HepG2 (cell line): ENCODE results near the gene ODAPH. TPM values are rescaled to one million over a fixed set of nuclear protein-coding genes. Genes with fewer than 3 reads are reported as not detected.

Experiments
- FOSL1 ChIP-seq: sonication (generic); formaldehyde crosslinking; IDR thresholded peaks from 2 replicates; pipeline ENCODE4 v1.9.0; 2021; ENCODE audit warnings: missing genetic modification reagents, borderline replicate concordance
- FOXA1 ChIP-seq, 2 experiments: fragments of 450-650 bp in 1 of 2; sonication (generic) in 1 of 2; formaldehyde crosslinking in 1 of 2; IDR thresholded peaks; 2 replicates each; pipeline versions ENCODE4 v1.4.0 to v1.6.1; 2016 to 2020; ENCODE audit warnings: missing genetic modification reagents in 1 of 2
- GATAD2A ChIP-seq: IDR thresholded peaks from 2 replicates; pipeline ENCODE4 v1.6.1; 2016
- HNF1B ChIP-seq: sonication (generic); formaldehyde crosslinking; IDR thresholded peaks from 2 replicates; pipeline ENCODE4 v1.5.1; 2020; ENCODE audit warnings: mild to moderate bottlenecking, moderate library complexity, missing genetic modification reagents
- MLLT10 ChIP-seq: sonication (generic); formaldehyde crosslinking; IDR thresholded peaks from 2 replicates; pipeline ENCODE4 v1.4.0; 2020; ENCODE audit warnings: missing genetic modification reagents
- MYC ChIP-seq: sonication (generic); formaldehyde crosslinking; IDR thresholded peaks from 2 replicates; pipeline ENCODE4 v1.9.0; 2021; ENCODE audit warnings: missing genetic modification reagents, borderline replicate concordance
- NCOR1 ChIP-seq: fragments of 200-600 bp; sonication (generic); IDR thresholded peaks from 2 replicates; pipeline ENCODE4 v1.7.0; 2017; ENCODE audit warnings: antibody characterized with exemption, low read length, borderline replicate concordance
- NFYC ChIP-seq: IDR thresholded peaks from 2 replicates; pipeline ENCODE4 v1.6.1; 2016; ENCODE audit warnings: missing genetic modification reagents, missing compliant biosample characterization
- PAF1 ChIP-seq: IDR thresholded peaks from 2 replicates; pipeline ENCODE4 v1.6.1; 2016; ENCODE audit warnings: missing genetic modification reagents, missing compliant biosample characterization
- TCF12 ChIP-seq, 2 experiments: fragments of 450-650 bp in 1 of 2; sonication (generic) in 1 of 2; formaldehyde crosslinking in 1 of 2; IDR thresholded peaks; 2 replicates each; pipeline versions ENCODE4 v1.6.1 to v1.8.0; 2017 to 2022; ENCODE audit warnings: antibody characterized with exemption in 1 of 2, mild to moderate bottlenecking in 1 of 2, missing genetic modification reagents in 1 of 2, moderate library complexity in 1 of 2
- ZBTB33 ChIP-seq: sonication (generic); formaldehyde crosslinking; IDR thresholded peaks from 2 replicates; pipeline ENCODE4 v1.4.0; 2020; ENCODE audit warnings: missing genetic modification reagents
- ZFAT ChIP-seq: sonication (generic); formaldehyde crosslinking; conservative IDR thresholded peaks from 2 replicates; pipeline ENCODE4 v1.8.1; 2023; ENCODE audit warnings: missing genetic modification reagents, inconsistent platforms
- ZFP36L1 ChIP-seq: sonication (generic); formaldehyde crosslinking; IDR thresholded peaks from 2 replicates; pipeline ENCODE4 v1.8.0; 2022; ENCODE audit warnings: mild to moderate bottlenecking, missing genetic modification reagents, moderate library complexity
- ZNF30 ChIP-seq: sonication (generic); formaldehyde crosslinking; IDR thresholded peaks from 2 replicates; pipeline ENCODE4 v1.5.0; 2020; ENCODE audit warnings: mild to moderate bottlenecking, missing genetic modification reagents
- ZNF589 ChIP-seq: sonication (generic); formaldehyde crosslinking; conservative IDR thresholded peaks from 2 replicates; pipeline ENCODE4 v1.8.0; 2022; ENCODE audit warnings: mild to moderate bottlenecking, moderate library complexity, missing genetic modification reagents
- ZNF687 ChIP-seq: sonication (generic); formaldehyde crosslinking; IDR thresholded peaks from 2 replicates; pipeline ENCODE4 v1.5.1; 2020; ENCODE audit warnings: mild to moderate bottlenecking, missing genetic modification reagents, moderate library complexity
- ZNF746 ChIP-seq: sonication (generic); formaldehyde crosslinking; IDR thresholded peaks from 2 replicates; pipeline ENCODE4 v1.8.0; 2022; ENCODE audit warnings: mild to moderate bottlenecking, missing genetic modification reagents
- polyA plus RNA-seq, 8 experiments: library from polyadenylated mRNA; depleted of rRNA in 3 of 8; stranded (reverse) in 7 of 8; unstranded in 1 of 8; fragments of >200 nt; fragmentation: Illumina TruSeq in 4 of 8; extraction: Trizol in 4 of 8; gene quantifications; 2 replicates each; pipeline versions ENCODE4 v1.2.1 to v1.2.3, GENCODE V29; 2011 to 2016; ENCODE audit warnings: low read depth in 4 of 8, missing spikeins in 1 of 8, mixed read lengths in 1 of 8; ENCODE audit not compliant: insufficient read depth in 1 of 8
- total RNA-seq, 5 experiments: library from RNA; depleted of rRNA; stranded (reverse); fragments of >200 nt; fragmentation: Illumina TruSeq; extraction: Trizol; gene quantifications; 2 replicates each; pipeline ENCODE4 v1.2.3, GENCODE V29; 2016; ENCODE audit warnings: low read depth in 1 of 5
- TF ChIP-seq, protein P1 (sequence below): sonication (generic); formaldehyde crosslinking; IDR thresholded peaks from 2 replicates; pipeline ENCODE4 v1.4.0; 2020; ENCODE audit warnings: missing genetic modification reagents

Gene ODAPH
- total and polyA plus RNA-seq, 2 of the 13 experiments (the other 11 are each of a cell fraction or from before 2014, with no cell fraction given) = 0.50 TPM; not detected in 1

DNA sequence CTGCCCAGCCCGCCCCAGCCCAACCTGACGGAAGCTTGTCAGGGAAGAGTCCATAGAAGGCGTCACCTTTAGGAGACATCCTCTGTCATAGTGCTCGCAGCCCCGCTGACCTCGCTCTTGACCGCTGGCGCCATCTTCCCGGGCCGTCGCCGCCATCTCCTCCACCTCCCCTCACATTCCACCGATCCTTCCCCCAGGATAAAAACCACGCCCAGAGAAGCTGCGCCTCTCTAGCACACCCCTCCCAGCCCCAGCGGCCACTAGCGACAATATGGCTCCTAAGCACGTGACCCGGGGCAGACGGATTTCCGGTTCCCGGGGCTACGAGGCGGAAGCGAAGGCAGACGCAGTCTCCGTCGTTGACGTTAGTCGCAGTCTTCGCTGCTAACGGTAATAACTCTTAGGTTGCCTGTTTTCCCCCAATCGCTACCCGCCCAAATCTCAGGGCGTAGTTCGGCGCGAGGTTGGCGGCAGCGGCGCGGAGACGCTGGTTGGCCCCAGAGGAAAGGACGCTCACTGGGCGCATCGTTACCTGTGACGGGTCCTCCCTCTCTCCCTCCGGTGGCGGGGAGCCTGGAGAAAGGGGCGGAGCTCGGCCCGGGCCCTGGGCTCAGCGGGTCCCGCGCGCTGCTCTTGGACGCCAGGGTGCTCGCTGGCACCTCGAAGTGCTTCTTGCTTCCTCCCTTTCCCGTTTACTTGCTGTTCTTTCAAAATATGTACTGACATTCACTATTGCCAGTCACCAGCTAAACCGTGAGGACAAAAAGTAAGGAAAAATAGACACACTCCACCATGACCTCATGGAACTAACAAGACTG is 41.5 kb upstream of the ODAPH start, which contains the start of the genes RCHY1 and THAP6 (continued):
- TF ChIP-seq ZNF687 (CRISPR knock-in tag) = peak; percentile 96
- TF ChIP-seq TCF12 (IDR thresholded peaks at IDR 0.05) = no peak
- no peak for TF ChIP-seq TCF12 (CRISPR knock-in tag; IDR thresholded peaks at IDR 0.05)
- TF ChIP-seq MYC = peak; percentile 80; the same call in 1 of the 2 replicates
- TF ChIP-seq MLLT10 = no peak
- TF ChIP-seq GATAD2A (CRISPR knock-in tag) = peak; percentile 80
- TF ChIP-seq NCOR1 = peak; percentile 40; the same call in 1 of the 2 replicates
- peak; percentile 54; the same call in 1 of the 2 replicates for TF ChIP-seq NFYC (CRISPR knock-in tag)
- no peak for TF ChIP-seq ZNF746 (CRISPR knock-in tag)
- TF ChIP-seq ZFAT = no peak
- TF ChIP-seq, protein P1, sequence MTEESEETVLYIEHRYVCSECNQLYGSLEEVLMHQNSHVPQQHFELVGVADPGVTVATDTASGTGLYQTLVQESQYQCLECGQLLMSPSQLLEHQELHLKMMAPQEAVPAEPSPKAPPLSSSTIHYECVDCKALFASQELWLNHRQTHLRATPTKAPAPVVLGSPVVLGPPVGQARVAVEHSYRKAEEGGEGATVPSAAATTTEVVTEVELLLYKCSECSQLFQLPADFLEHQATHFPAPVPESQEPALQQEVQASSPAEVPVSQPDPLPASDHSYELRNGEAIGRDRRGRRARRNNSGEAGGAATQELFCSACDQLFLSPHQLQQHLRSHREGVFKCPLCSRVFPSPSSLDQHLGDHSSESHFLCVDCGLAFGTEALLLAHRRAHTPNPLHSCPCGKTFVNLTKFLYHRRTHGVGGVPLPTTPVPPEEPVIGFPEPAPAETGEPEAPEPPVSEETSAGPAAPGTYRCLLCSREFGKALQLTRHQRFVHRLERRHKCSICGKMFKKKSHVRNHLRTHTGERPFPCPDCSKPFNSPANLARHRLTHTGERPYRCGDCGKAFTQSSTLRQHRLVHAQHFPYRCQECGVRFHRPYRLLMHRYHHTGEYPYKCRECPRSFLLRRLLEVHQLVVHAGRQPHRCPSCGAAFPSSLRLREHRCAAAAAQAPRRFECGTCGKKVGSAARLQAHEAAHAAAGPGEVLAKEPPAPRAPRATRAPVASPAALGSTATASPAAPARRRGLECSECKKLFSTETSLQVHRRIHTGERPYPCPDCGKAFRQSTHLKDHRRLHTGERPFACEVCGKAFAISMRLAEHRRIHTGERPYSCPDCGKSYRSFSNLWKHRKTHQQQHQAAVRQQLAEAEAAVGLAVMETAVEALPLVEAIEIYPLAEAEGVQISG (CRISPR knock-in tag) = peak; percentile 99
- no peak for TF ChIP-seq FOXA1 (IDR thresholded peaks at IDR 0.05)
- TF ChIP-seq FOXA1 (CRISPR knock-in tag; IDR thresholded peaks at IDR 0.05) = peak; percentile 31
- TF ChIP-seq ZBTB33 = 0 out of 2 replicates have a peak, but pooled peaks have one; percentile 7
- TF ChIP-seq ZFP36L1 (CRISPR knock-in tag) = peak; percentile 58
- TF ChIP-seq PAF1 = no peak
- peak; percentile 89 for TF ChIP-seq HNF1B
- TF ChIP-seq FOSL1 = no peak
- TF ChIP-seq ZNF589 (CRISPR knock-in tag) = peak; percentile 88; the same call in 1 of the 2 replicates
- TF ChIP-seq ZNF30 (CRISPR knock-in tag) = no peak
